Measurements from ENCODE around the gene USP19. TPM values are rescaled to one million over a fixed set of nuclear protein-coding genes. Genes with fewer than 3 reads are reported as not detected.

Gene USP19
- total RNA-seq, 2 donors from 2014 or later = 30.6 to 33.6 TPM

GRCh38 chr3:49110780-49111179 lies 9.8 kb downstream of the USP19 start:
- Histone ChIP-seq H3K27ac (no peak overlapping the region), H3K27me3 (no peaks in the 10 kb centered on the region), H3K4me3 (no peak overlapping the region), H3K36me3 (replicated peaks in 1 of 2; ENCODE audit: insufficient read depth in 1 of 2, low read depth in 2 of 2) (peaks cover 9 to 51% of the 10 kb centered on the region in 2 donors), H3K4me1 (peaks cover 5% of the 10 kb centered on the region), H3K9me3 (no peaks in the 10 kb centered on the region)
- ATAC-seq (no peak), DNase-seq (no peak)
- no peak for TF ChIP-seq POLR2A (IDR thresholded peaks at IDR 0.05)
- TF ChIP-seq CTCF (IDR thresholded peaks at IDR 0.05) = no peak
- 82 to 83% methylated on average over 10 to 13 of the region's 13 CpGs for WGBS, 2 donors
- intact Hi-C loops (cut with DNase I) = no loop called here

GRCh38 chr3:49108346-49108745 lies 12.3 kb downstream of the USP19 start:
- H3K9me3 ChIP-seq = no peaks in the 10 kb centered on the region
- TF ChIP-seq CTCF (IDR thresholded peaks at IDR 0.05) = no peak
- no peak for TF ChIP-seq POLR2A (IDR thresholded peaks at IDR 0.05)
- 80 to 86% methylated on average over 8 to 14 of the region's 14 CpGs for WGBS, 2 donors
- H3K4me3 ChIP-seq = no peak overlapping the region
- no peak for ATAC-seq
- intact Hi-C loops (cut with DNase I) = no loop called here
- no peaks in the 10 kb centered on the region for H3K27me3 ChIP-seq
- H3K27ac ChIP-seq = no peak overlapping the region
- H3K4me1 ChIP-seq = peaks cover 22% of the 10 kb centered on the region
- H3K36me3 ChIP-seq (replicated peaks in 1 of 2; ENCODE audit: insufficient read depth in 1 of 2, low read depth in 2 of 2) = peaks cover under 1 to 30% of the 10 kb centered on the region in 2 donors
- DNase-seq = no peak

GRCh38 chr3:49104427-49105291 lies 16.0 kb downstream of the USP19 start, which contains the start of gene QARS1:
Gene QARS1, minus strand, starts transcription at chr3:49104757. Its CDS starts 24 bp downstream, at chr3:49104733.
- peaks cover 27% of the 10 kb centered on the region for H3K4me1 ChIP-seq
- DNase-seq (peak; percentile 90 to 94 (median 94)), ATAC-seq (peak; percentile 98)
- TF ChIP-seq POLR2A (IDR thresholded peaks at IDR 0.05) = peak; percentile 39 to 77 (median 76)
- TF ChIP-seq CTCF (IDR thresholded peaks at IDR 0.05) = peak in 1 of 7 experiments; percentile 7
- H3K9me3 ChIP-seq = no peaks in the 10 kb centered on the region
- 1 to 5% methylated on average over 7 to 50 of the region's 50 CpGs for WGBS, 2 donors
- intact Hi-C loops (cut with DNase I) = no loop called here
- peak within 1 kb of the TSS; percentile 79 to 95 for H3K4me3 ChIP-seq
- peaks cover 0 to 19% of the 10 kb centered on the region in 2 donors for H3K36me3 ChIP-seq (replicated peaks in 1 of 2; ENCODE audit: insufficient read depth in 1 of 2, low read depth in 2 of 2)
- H3K27me3 ChIP-seq = no peaks in the 10 kb centered on the region
- H3K27ac ChIP-seq = peak within 1 kb of the TSS; percentile 54 to 88 (median 68)

GRCh38 chr3:49104052-49104426 lies 16.6 kb downstream of the USP19 start:
- no peak for DNase-seq
- peak overlapping the region; percentile 27 to 88 (median 66) for H3K27ac ChIP-seq
- intact Hi-C loops (cut with DNase I) = no loop called here
- TF ChIP-seq POLR2A (IDR thresholded peaks at IDR 0.05) = no peak
- TF ChIP-seq CTCF (IDR thresholded peaks at IDR 0.05) = no peak
- 0 to 1% methylated on average over 4 to 8 of the region's 8 CpGs for WGBS, 2 donors
- no peaks in the 10 kb centered on the region for H3K9me3 ChIP-seq
- H3K36me3 ChIP-seq (replicated peaks in 1 of 2; ENCODE audit: insufficient read depth in 1 of 2, low read depth in 2 of 2) = peaks cover 0 to 22% of the 10 kb centered on the region in 2 donors
- no peak for ATAC-seq
- H3K4me1 ChIP-seq = peaks cover 27% of the 10 kb centered on the region
- peak overlapping the region; percentile 79 to 95 for H3K4me3 ChIP-seq
- H3K27me3 ChIP-seq = no peaks in the 10 kb centered on the region

Data from body of pancreas (tissue), 4 donors.